Measurements from ENCODE around the gene RHAG. TPM values are rescaled to one million over a fixed set of nuclear protein-coding genes. Genes with fewer than 3 reads are reported as not detected.

The RHAG gene
- total RNA-seq, 2 donors from 2014 or later: not detected

DNA sequence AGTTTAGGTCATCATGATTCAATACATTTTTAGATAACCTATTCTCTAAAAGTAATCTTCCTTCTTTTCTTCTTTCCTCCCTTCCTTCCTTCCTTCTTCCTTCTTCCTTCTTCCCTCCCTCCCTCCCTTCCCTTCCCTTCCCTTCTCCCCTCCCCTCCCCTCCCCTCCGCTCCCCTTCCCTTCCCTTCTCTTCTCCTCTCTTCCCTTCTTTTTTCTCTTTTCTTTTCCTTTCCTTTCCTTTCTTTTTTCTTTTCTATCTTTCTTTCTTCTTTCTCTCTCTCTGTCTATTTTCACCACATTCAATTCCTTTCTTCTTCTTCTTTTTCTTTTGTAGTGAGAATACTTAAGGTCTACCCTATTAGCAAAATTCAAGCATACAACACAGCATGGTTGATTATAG lies 17.3 kb upstream of the RHAG start:
- Histone ChIP-seq H3K9me3 (ENCODE audit: control insufficient read depth, low read length) (no peaks in the 10 kb centered on the region), H3K9ac (ENCODE audit: extremely low read depth, low read length, poor library complexity, severe bottlenecking) (no peak overlapping the region), H3K27me3 (ENCODE audit: control insufficient read depth, insufficient read depth, low read length, poor library complexity, severe bottlenecking) (no peaks in the 10 kb centered on the region), H3K36me3 (ENCODE audit: control insufficient read depth, insufficient read depth, low read length) (no peaks in the 10 kb centered on the region), H3K4me3 (ENCODE audit: low read length) (no peak overlapping the region), H3K27ac (ENCODE audit: low read depth, low read length) (no peak overlapping the region), H3K4me1 (ENCODE audit: control insufficient read depth, insufficient read depth, low read length) (peaks cover 2% of the 10 kb centered on the region)
- Mint-ChIP-seq H3K4me3 (no peak overlapping the region), H3K36me3 (ENCODE audit: low read depth) (no peaks in the 10 kb centered on the region), H3K27ac (no peak overlapping the region), H3K27me3 (ENCODE audit: insufficient read depth) (peaks cover 2% of the 10 kb centered on the region), H3K9me3 (no peaks in the 10 kb centered on the region), H3K4me1 (peaks cover 13% of the 10 kb centered on the region)
- WGBS, 2 experiments (ENCODE audit: insufficient coverage in 1 of 2, insufficient read length in 1 of 2): 83 to 100% methylated on average over 1 of the region's 1 CpG
- TF ChIP-seq, protein P1, sequence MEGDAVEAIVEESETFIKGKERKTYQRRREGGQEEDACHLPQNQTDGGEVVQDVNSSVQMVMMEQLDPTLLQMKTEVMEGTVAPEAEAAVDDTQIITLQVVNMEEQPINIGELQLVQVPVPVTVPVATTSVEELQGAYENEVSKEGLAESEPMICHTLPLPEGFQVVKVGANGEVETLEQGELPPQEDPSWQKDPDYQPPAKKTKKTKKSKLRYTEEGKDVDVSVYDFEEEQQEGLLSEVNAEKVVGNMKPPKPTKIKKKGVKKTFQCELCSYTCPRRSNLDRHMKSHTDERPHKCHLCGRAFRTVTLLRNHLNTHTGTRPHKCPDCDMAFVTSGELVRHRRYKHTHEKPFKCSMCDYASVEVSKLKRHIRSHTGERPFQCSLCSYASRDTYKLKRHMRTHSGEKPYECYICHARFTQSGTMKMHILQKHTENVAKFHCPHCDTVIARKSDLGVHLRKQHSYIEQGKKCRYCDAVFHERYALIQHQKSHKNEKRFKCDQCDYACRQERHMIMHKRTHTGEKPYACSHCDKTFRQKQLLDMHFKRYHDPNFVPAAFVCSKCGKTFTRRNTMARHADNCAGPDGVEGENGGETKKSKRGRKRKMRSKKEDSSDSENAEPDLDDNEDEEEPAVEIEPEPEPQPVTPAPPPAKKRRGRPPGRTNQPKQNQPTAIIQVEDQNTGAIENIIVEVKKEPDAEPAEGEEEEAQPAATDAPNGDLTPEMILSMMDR (conservative IDR thresholded peaks at IDR 0.05): no peak
- DNase-seq: no peak

DNA sequence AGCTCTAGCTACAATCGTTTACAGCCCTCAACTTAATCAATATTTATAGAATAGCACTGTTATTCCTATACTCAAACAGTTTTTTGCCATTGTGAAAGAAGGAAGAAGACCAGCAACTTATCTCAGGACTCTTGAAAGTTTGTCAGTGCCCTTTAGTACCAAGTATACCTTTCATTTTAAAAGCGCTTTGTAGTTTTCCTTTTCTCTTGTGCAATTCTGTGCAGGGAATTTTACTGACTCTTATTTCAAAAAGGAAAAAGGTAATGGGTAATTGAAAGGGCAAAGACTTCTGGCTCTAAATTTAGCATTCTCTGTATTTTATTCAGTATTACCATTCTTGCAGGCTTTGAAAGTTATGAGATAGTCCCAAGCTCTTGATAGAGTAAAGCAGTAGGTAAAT lies 16.8 kb upstream of the RHAG start:
- Histone ChIP-seq H3K9ac (ENCODE audit: extremely low read depth, low read length, poor library complexity, severe bottlenecking) (no peak overlapping the region), H3K36me3 (ENCODE audit: control insufficient read depth, insufficient read depth, low read length) (no peaks in the 10 kb centered on the region), H3K4me3 (ENCODE audit: low read length) (no peak overlapping the region), H3K4me1 (ENCODE audit: control insufficient read depth, insufficient read depth, low read length) (peaks cover 3% of the 10 kb centered on the region), H3K27me3 (ENCODE audit: control insufficient read depth, insufficient read depth, low read length, poor library complexity, severe bottlenecking) (no peaks in the 10 kb centered on the region), H3K9me3 (ENCODE audit: control insufficient read depth, low read length) (no peaks in the 10 kb centered on the region), H3K27ac (ENCODE audit: low read depth, low read length) (no peak overlapping the region)
- 90% methylated on average over 2 of the region's 2 CpGs; no CpG with 5 or more reads in 1 of the 2 experiments for WGBS, 2 experiments (ENCODE audit: insufficient coverage in 1 of 2, insufficient read length in 1 of 2)
- Mint-ChIP-seq H3K4me1 (peaks cover 13% of the 10 kb centered on the region), H3K27me3 (ENCODE audit: insufficient read depth) (peaks cover 2% of the 10 kb centered on the region), H3K9me3 (no peaks in the 10 kb centered on the region), H3K36me3 (ENCODE audit: low read depth) (no peaks in the 10 kb centered on the region), H3K4me3 (no peak overlapping the region), H3K27ac (no peak overlapping the region)
- TF ChIP-seq, protein P1 (conservative IDR thresholded peaks at IDR 0.05): no peak
- no peak for DNase-seq

DNA sequence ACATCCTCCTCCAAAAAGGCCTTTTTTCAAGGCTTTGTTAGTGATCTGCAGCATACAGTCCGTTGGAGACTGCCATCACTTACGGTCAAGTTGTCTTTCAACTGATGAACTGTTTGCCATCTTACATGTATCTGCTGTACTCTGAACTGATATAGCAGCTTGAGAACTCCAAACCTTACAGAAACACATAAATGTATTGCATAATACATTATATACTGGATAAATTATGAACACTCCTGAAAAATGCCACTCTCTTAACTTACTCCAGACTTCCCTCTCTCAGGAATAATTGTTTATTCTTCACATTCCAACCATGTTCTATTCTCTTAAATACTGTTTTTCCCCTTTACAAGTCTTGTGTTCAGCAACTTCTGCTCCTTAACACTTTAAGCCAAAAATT lies 14.6 kb upstream of the RHAG start:
- H3K27ac Mint-ChIP-seq: no peak overlapping the region
- whole genome bisulfite sequencing, 2 experiments (ENCODE audit: insufficient coverage in 1 of 2, insufficient read length in 1 of 2): 89 to 92% methylated on average over 2 of the region's 2 CpGs

More for the DNA sequence above, 14.6 kb upstream of the RHAG start:
- TF ChIP-seq, protein P1 (conservative IDR thresholded peaks at IDR 0.05): no peak
- Mint-ChIP-seq H3K36me3 (ENCODE audit: low read depth) (no peaks in the 10 kb centered on the region), H3K4me1 (peaks cover 13% of the 10 kb centered on the region), H3K9me3 (no peaks in the 10 kb centered on the region), H3K27me3 (ENCODE audit: insufficient read depth) (no peaks in the 10 kb centered on the region), H3K4me3 (no peak overlapping the region)
- Histone ChIP-seq H3K9ac (ENCODE audit: extremely low read depth, low read length, poor library complexity, severe bottlenecking) (no peak overlapping the region), H3K4me1 (ENCODE audit: control insufficient read depth, insufficient read depth, low read length) (peaks cover 5% of the 10 kb centered on the region), H3K27me3 (ENCODE audit: control insufficient read depth, insufficient read depth, low read length, poor library complexity, severe bottlenecking) (no peaks in the 10 kb centered on the region), H3K4me3 (ENCODE audit: low read length) (peak overlapping the region; percentile 65), H3K9me3 (ENCODE audit: control insufficient read depth, low read length) (no peaks in the 10 kb centered on the region), H3K36me3 (ENCODE audit: control insufficient read depth, insufficient read depth, low read length) (no peaks in the 10 kb centered on the region), H3K27ac (ENCODE audit: low read depth, low read length) (no peak overlapping the region)
- no peak for DNase-seq

Data from endodermal cell (in vitro differentiated cells).